COLO668 (cell line): ENCODE results near the gene SEPTIN1.
"Not testable (repeated sequence)": the region's sequence is repeated elsewhere in the genome, so short reads cannot be mapped to it uniquely, and the experiment has no call there.

Experiments used
- DNase-seq: peaks from one replicate; lab custom pipeline; 2025; ENCODE audit not compliant: unreplicated experiment; lab: John Stamatoyannopoulos, UW

SEPTIN1 gene

DNA sequence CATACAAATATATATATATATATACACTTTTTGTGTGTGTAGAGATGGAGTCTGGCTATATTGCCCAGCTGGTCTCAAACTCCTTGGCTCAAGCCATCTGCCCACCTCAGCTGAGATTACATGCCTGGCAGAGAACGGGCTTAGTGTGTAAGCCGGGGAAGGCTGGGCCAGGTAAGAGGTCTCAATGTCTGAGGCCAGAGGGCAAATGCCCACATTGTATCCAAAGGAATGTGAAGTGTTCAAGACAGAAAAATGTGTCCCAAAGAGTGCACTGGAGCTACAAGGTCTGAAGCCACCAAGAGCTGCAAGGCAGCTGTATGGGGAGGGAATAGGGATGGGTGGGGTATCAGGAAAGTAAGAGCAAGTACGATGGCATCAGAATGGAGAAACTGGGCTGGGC, 36.1 kb downstream of the SEPTIN1 start:
- DNase-seq = no peak

- DNase-seq = not testable (repeated sequence)
Measured at GRCh38 chr16:30343491-30343820, 38.9 kb downstream of the SEPTIN1 start.

GRCh38 chr16:30342751-30343490, 39.4 kb downstream of the SEPTIN1 start:
- DNase-seq = no peak

GRCh38 chr16:30341971-30342370, 40.4 kb downstream of the SEPTIN1 start:
- DNase-seq = not testable (repeated sequence)

GRCh38 chr16:30340621-30341020, 41.7 kb downstream of the SEPTIN1 start:
- no peak for DNase-seq

DNA sequence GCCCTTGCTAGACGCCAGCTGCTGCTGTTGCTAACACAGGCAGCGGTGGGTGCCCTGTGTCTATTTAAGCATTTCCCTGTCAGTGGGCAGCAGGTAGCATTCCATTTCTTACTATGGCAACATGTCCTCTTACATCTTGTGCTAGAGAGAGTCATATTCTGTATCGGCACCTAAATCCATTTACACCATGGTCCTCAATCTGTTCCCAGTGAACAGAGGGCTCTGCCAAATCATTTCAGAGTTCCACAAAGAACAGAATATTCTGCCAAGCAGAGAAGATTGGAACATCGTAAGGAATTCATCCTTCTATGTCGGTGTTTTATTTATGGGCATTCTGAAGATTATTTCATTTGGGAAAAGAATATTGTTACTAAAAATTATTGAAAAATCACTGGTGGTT, 43.6 kb downstream of the SEPTIN1 start:
- not testable (repeated sequence) for DNase-seq

DNA sequence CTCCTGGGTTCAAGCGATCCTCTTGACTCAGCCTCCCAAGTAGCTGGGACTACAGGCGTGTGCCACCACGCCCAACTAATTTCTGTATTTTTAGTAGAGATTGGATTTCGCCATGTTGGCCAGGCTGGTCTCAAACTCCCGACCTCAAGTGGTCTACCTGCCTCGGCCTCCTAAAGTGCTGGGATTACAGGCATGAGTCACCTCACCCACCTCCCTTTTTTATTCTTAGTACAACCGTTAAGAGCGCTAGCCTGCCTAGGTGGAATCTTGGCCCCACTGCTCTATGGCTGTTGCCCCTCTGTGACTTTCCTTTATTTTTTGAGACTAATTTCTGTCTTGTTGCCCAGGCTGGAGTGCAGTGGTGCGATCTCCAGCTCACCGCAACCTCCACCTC, 44.4 kb downstream of the SEPTIN1 start:
- DNase-seq = not testable (repeated sequence)

- DNase-seq = no peak
Measured at GRCh38 chr16:30335598-30336474, 46.5 kb downstream of the SEPTIN1 start.

GRCh38 chr16:30335028-30335597, 47.2 kb downstream of the SEPTIN1 start:
- DNase-seq = peak; percentile 85

DNA sequence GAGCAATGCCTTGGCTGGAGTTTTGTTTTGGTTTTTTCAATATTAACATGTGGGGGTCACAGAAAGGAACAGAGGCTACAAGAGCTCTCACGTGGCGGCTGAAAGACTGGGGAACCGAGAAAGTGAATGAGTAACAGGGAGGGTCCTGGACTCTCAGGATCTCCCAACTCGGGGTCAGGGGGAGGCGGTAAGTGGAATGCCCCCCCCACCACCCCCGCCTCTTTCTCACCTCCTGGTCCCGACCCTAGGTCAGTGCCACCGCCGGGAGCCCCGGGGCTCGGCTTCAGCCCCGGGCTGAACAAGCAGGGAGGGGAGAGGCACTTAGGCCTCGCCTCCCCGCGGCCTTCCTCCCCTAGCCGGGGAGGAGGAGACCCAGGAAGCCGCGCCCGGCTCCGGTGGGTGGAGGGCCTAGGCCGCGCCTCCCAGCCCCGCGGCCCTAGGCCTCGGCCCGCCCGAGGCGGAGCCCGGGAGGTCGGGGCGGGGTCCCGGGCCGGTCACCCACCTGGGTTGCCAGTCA, 47.8 kb downstream of the SEPTIN1 start:
- peak; percentile 88 for DNase-seq
